ENCODE results near the gene TUT4. TPM values are rescaled to one million over a fixed set of nuclear protein-coding genes. Genes with fewer than 3 reads are reported as not detected.
A peak's percentile ranks its signal among the peaks of the same experiment; 100 is the strongest.

The TUT4 gene
- total RNA-seq, 2 experiments from 2014 or later = 51.6 to 59.0 TPM

- Mint-ChIP-seq H3K27me3 (no peaks in the 10 kb centered on the region), H3K9me3 (no peaks in the 10 kb centered on the region), H3K4me1 (ENCODE audit: low read depth) (peaks cover 34% of the 10 kb centered on the region), H3K4me3 (no peak overlapping the region), H3K36me3 (ENCODE audit: low read depth) (peaks cover 16% of the 10 kb centered on the region), H3K27ac (peak overlapping the region; percentile 14)
- DNase-seq = no peak
- ChIA-PET CTCF (interaction anchor here (1.4 to 1.5 kb wide), 4 partner anchors 13 to 66 kb away, joined by 3 to 5 read pairs (median 4); no protein-coding TSS in a partner anchor), POLR2A (interaction anchor here (0.5 to 1.7 kb wide), 5 partner anchors 8 to 817 kb away, joined by 3 to 6 read pairs (median 5); partner anchors contain the start of genes ORC1 and PRPF38A)
- TF ChIP-seq, protein P1, sequence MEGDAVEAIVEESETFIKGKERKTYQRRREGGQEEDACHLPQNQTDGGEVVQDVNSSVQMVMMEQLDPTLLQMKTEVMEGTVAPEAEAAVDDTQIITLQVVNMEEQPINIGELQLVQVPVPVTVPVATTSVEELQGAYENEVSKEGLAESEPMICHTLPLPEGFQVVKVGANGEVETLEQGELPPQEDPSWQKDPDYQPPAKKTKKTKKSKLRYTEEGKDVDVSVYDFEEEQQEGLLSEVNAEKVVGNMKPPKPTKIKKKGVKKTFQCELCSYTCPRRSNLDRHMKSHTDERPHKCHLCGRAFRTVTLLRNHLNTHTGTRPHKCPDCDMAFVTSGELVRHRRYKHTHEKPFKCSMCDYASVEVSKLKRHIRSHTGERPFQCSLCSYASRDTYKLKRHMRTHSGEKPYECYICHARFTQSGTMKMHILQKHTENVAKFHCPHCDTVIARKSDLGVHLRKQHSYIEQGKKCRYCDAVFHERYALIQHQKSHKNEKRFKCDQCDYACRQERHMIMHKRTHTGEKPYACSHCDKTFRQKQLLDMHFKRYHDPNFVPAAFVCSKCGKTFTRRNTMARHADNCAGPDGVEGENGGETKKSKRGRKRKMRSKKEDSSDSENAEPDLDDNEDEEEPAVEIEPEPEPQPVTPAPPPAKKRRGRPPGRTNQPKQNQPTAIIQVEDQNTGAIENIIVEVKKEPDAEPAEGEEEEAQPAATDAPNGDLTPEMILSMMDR (IDR thresholded peaks at IDR 0.05) = no peak
- no peak for ATAC-seq
- intact Hi-C loops (cut with micrococcal nuclease) = no loop called here
Observed at GRCh38 chr1:52600533-52601179, 47.8 kb upstream of the TUT4 start.

DNA sequence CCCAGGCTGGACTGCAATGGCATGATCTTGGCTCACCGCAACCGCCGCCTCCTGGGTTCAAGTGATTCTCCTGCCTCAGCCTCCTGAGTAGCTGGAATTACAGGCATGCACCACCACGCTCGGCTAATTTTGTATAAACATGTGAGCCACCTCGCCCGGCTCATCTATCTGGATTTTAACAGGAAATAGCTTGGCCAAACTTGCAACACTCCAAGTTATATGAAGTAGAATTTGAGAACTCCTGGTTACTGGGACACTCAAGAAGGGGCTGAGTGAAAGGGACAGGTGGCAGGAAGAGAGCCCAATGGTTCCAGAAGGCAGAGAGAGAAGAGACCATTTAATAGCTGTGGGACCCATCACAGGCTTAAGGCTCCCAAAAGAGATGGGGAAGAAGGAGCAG, 46.3 kb upstream of the TUT4 start:
- Mint-ChIP-seq H3K27me3 (no peaks in the 10 kb centered on the region), H3K9me3 (no peaks in the 10 kb centered on the region), H3K36me3 (ENCODE audit: low read depth) (peaks cover 11% of the 10 kb centered on the region), H3K27ac (no peak overlapping the region), H3K4me3 (no peak overlapping the region), H3K4me1 (ENCODE audit: low read depth) (peaks cover 25% of the 10 kb centered on the region)
- ATAC-seq (no peak), DNase-seq (no peak)
- TF ChIP-seq, protein P1 (IDR thresholded peaks at IDR 0.05) = no peak
- ChIA-PET POLR2A (interaction anchor here (0.9 kb wide), 1 partner anchor 303 kb away, joined by 3 read pairs; no protein-coding TSS in a partner anchor), CTCF (no interaction called here)
- intact Hi-C loops (cut with micrococcal nuclease) = no loop called here

- no peak for DNase-seq
- Mint-ChIP-seq H3K4me3 (no peak overlapping the region), H3K4me1 (ENCODE audit: low read depth) (peaks cover 20% of the 10 kb centered on the region), H3K9me3 (no peaks in the 10 kb centered on the region), H3K27me3 (no peaks in the 10 kb centered on the region), H3K36me3 (ENCODE audit: low read depth) (peaks cover 11% of the 10 kb centered on the region), H3K27ac (no peak overlapping the region)
- intact Hi-C loops (cut with micrococcal nuclease) = no loop called here
- TF ChIP-seq, protein P1 (IDR thresholded peaks at IDR 0.05) = no peak
- no peak for ATAC-seq
- ChIA-PET CTCF (no interaction called here), POLR2A (interaction anchor here (0.9 kb wide), 1 partner anchor 302 kb away, joined by 3 read pairs; no protein-coding TSS in a partner anchor)
Observed at GRCh38 chr1:52598729-52599128, 45.8 kb upstream of the TUT4 start.

- intact Hi-C loops (cut with micrococcal nuclease) = no loop called here
- Mint-ChIP-seq H3K9me3 (no peaks in the 10 kb centered on the region), H3K4me1 (ENCODE audit: low read depth) (peaks cover 12% of the 10 kb centered on the region), H3K36me3 (ENCODE audit: low read depth) (peaks cover 3% of the 10 kb centered on the region), H3K27me3 (no peaks in the 10 kb centered on the region), H3K4me3 (no peak overlapping the region), H3K27ac (no peak overlapping the region)
- DNase-seq = no peak
- ChIA-PET POLR2A (interaction anchor here (0.6 kb wide), 1 partner anchor 24 kb away, joined by 3 read pairs; no protein-coding TSS in a partner anchor), CTCF (no interaction called here)
- ATAC-seq = no peak
- TF ChIP-seq, protein P1 (IDR thresholded peaks at IDR 0.05) = no peak
Observed at GRCh38 chr1:52597912-52598311, 45.0 kb upstream of the TUT4 start.

DNA sequence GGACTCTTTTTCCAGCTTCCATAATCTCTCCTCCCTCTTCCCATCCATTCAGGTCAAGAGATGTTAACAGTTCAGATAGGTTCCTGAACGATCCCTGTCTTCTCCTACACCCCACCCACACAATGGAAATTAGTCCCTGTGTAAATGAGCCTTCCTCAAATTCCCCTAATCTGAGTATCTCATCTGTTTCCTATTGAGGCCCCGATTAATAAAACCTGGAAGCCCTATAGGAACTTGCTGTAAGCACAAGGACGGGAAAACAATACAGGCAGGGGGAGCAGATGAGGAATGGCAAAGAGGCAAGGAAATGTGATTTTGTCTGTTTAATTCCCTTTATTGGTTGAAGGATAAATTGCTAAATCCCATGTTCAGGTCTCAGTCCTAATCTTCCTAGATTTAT, 42.2 kb upstream of the TUT4 start:
- Mint-ChIP-seq H3K4me1 (ENCODE audit: low read depth) (no peaks in the 10 kb centered on the region), H3K27ac (no peak overlapping the region), H3K9me3 (no peaks in the 10 kb centered on the region), H3K27me3 (no peaks in the 10 kb centered on the region), H3K4me3 (no peak overlapping the region), H3K36me3 (ENCODE audit: low read depth) (peaks cover 1% of the 10 kb centered on the region)
- DNase-seq (no peak), ATAC-seq (no peak)
- CTCF ChIA-PET = no interaction called here
- TF ChIP-seq, protein P1 (IDR thresholded peaks at IDR 0.05) = no peak
- intact Hi-C loops (cut with micrococcal nuclease) = no loop called here
- POLR2A ChIA-PET = interaction anchor here (1.1 to 1.2 kb wide), 2 partner anchors 13 to 27 kb away, joined by 3 read pairs; no protein-coding TSS in a partner anchor
